Measurements from ENCODE around the gene TAF11.
"Not testable (repeated sequence)": the region's sequence is repeated elsewhere in the genome, so short reads cannot be mapped to it uniquely, and the experiment has no call there.

Gene TAF11

GRCh38 chr6:34866509-34866908, 21.3 kb downstream of the TAF11 start:
- Mint-ChIP-seq H3K27ac (no peak overlapping the region), H3K36me3 (ENCODE audit: low read depth) (peaks cover 11% of the 10 kb centered on the region), H3K27me3 (ENCODE audit: low read depth) (no peaks in the 10 kb centered on the region), H3K4me1 (ENCODE audit: low read depth) (no peaks in the 10 kb centered on the region), H3K9me3 (no peaks in the 10 kb centered on the region), H3K4me3 (no peak overlapping the region)

DNA sequence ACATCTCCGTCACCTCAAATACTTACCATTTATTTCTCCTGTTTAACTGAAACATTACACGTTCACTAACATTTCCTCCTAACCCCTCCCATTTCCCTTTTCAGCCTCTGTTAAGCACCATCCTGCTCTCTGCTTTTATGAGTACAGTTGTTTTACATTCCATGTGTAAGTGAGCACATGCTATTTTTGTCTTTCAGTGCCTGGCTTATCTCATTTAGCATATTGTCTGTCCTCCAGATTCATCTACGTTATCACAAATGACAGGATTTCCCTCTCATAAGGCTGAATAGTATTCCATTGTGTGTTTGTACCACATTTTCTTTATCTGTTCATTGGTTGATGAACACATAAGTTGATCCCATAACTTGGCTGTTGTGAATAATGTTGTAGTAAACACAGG, 22.7 kb downstream of the TAF11 start:
- H3K27ac Mint-ChIP-seq: no peak overlapping the region
- no peak overlapping the region for H3K4me3 Mint-ChIP-seq
- H3K27me3 Mint-ChIP-seq (ENCODE audit: low read depth): no peaks in the 10 kb centered on the region
- no peaks in the 10 kb centered on the region for H3K9me3 Mint-ChIP-seq
- peaks cover 3% of the 10 kb centered on the region for H3K36me3 Mint-ChIP-seq (ENCODE audit: low read depth)
- H3K4me1 Mint-ChIP-seq (ENCODE audit: low read depth): no peaks in the 10 kb centered on the region

- no peaks in the 10 kb centered on the region for H3K9me3 Mint-ChIP-seq
- peaks cover 4% of the 10 kb centered on the region for H3K36me3 Mint-ChIP-seq (ENCODE audit: low read depth)
- H3K4me3 Mint-ChIP-seq: no peak overlapping the region
- H3K4me1 Mint-ChIP-seq (ENCODE audit: low read depth): no peaks in the 10 kb centered on the region
- H3K27me3 Mint-ChIP-seq (ENCODE audit: low read depth): no peaks in the 10 kb centered on the region
- no peak overlapping the region for H3K27ac Mint-ChIP-seq
Observed at GRCh38 chr6:34864007-34864406, 23.8 kb downstream of the TAF11 start.

DNA sequence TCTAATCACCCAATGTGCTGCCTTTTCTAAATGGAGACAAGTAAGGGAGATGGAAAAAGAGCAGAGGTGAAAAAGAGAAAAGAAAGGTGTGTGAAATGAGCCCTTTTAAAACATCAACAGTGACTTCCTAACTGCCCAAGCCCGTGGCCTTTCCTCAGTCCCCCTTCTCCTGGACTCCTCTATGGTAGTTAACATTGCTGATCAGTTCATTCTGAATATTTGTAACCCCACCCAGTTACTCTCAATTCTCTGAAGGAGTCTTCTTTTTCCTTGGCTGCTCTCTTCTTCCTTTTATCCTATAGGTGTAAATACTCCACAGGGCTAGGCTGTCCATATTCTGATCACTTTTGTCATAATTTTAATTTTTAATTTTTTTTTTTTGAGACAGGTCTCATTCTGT, 27.1 kb downstream of the TAF11 start:
- no peak overlapping the region for H3K4me3 Mint-ChIP-seq
- peaks cover 25% of the 10 kb centered on the region for H3K36me3 Mint-ChIP-seq (ENCODE audit: low read depth)

GRCh38 chr6:34859951-34860350, 27.9 kb downstream of the TAF11 start:
- Mint-ChIP-seq H3K27ac (no peak overlapping the region), H3K36me3 (ENCODE audit: low read depth) (peaks cover 24% of the 10 kb centered on the region), H3K9me3 (no peaks in the 10 kb centered on the region), H3K4me3 (no peak overlapping the region), H3K27me3 (ENCODE audit: low read depth) (no peaks in the 10 kb centered on the region), H3K4me1 (ENCODE audit: low read depth) (no peaks in the 10 kb centered on the region)

More for the DNA sequence above, 27.1 kb downstream of the TAF11 start:
- H3K9me3 Mint-ChIP-seq: no peaks in the 10 kb centered on the region
- no peaks in the 10 kb centered on the region for H3K4me1 Mint-ChIP-seq (ENCODE audit: low read depth)
- H3K27ac Mint-ChIP-seq: no peak overlapping the region
- H3K27me3 Mint-ChIP-seq (ENCODE audit: low read depth): no peaks in the 10 kb centered on the region

DNA sequence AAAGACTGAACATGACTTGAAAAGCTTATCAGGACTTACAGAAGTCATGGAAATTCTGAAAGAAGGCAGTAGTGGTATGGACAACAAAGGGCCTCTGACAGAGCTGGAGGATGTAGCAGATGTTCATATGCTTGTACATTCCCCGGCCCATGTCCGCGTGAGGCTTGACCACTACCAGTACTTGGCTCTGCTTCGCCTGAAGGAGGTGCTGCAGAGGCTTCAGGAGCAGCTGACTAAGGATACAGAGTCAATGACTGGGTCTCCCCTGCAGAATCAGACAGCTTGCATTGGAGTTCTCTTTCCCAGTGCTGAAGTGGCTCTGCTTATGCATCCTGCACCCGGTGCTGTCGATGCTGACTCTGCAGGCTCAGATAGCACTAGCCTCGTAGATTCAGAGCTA, 29.2 kb downstream of the TAF11 start:
- Mint-ChIP-seq H3K27ac (no peak overlapping the region), H3K9me3 (no peaks in the 10 kb centered on the region), H3K4me3 (no peak overlapping the region), H3K4me1 (ENCODE audit: low read depth) (no peaks in the 10 kb centered on the region), H3K36me3 (ENCODE audit: low read depth) (peaks cover 23% of the 10 kb centered on the region), H3K27me3 (ENCODE audit: low read depth) (no peaks in the 10 kb centered on the region)

DNA sequence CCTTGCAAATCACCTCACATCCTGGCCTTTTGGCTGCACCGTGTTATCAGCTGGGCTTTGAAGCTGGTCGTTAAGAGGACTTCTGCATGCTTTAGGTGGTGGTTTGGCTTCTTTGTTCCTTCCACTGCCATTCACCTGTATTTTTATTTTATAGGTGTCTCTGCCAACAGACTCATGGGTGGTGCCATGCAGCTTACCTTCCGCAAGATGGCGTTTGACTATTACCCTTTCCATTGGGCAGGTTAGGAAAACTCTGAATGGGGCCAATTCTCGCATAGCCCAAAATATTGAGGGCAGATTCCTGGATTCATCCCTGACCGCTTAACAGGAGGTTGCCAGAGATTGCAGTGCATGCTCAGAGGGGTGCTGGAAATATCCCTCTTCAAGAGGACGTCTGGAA, 32.4 kb downstream of the TAF11 start:
- no peaks in the 10 kb centered on the region for H3K4me1 Mint-ChIP-seq (ENCODE audit: low read depth)
- H3K27me3 Mint-ChIP-seq (ENCODE audit: low read depth): no peaks in the 10 kb centered on the region
- H3K4me3 Mint-ChIP-seq: no peak overlapping the region
- H3K36me3 Mint-ChIP-seq (ENCODE audit: low read depth): peaks cover 23% of the 10 kb centered on the region
- no peaks in the 10 kb centered on the region for H3K9me3 Mint-ChIP-seq
- H3K27ac Mint-ChIP-seq: no peak overlapping the region

- H3K36me3 Mint-ChIP-seq (ENCODE audit: low read depth): peaks cover 19% of the 10 kb centered on the region
- no peak overlapping the region for H3K27ac Mint-ChIP-seq
- H3K27me3 Mint-ChIP-seq (ENCODE audit: low read depth): no peaks in the 10 kb centered on the region
- H3K4me3 Mint-ChIP-seq: no peak overlapping the region
- H3K9me3 Mint-ChIP-seq: no peaks in the 10 kb centered on the region
- H3K4me1 Mint-ChIP-seq (ENCODE audit: low read depth): no peaks in the 10 kb centered on the region
Observed at GRCh38 chr6:34852406-34853085, 35.3 kb downstream of the TAF11 start.

DNA sequence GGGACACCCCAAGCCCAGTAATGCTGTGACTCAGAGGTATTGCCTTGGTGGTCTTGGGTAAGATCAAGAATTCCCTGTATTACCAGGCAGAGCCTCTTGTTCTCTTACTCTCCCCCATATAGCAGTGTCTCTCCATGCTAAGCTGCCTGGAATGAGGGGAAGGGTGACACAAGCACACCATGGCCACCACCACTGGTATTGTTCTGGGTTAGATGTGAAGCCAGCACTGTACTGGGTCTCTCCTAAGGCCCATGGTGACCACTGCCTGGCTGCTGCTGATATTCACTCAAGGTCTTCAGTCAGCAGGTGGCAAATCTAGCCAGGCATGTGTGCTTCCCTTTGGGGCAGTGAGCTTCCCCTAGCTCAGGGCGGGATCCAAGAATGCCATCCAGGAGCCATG, 36.5 kb downstream of the TAF11 start:
- Mint-ChIP-seq H3K27me3 (ENCODE audit: low read depth) (no peaks in the 10 kb centered on the region), H3K9me3 (no peaks in the 10 kb centered on the region), H3K4me1 (ENCODE audit: low read depth) (no peaks in the 10 kb centered on the region), H3K36me3 (ENCODE audit: low read depth) (peaks cover 9% of the 10 kb centered on the region), H3K4me3 (no peak overlapping the region), H3K27ac (no peak overlapping the region)

DNA sequence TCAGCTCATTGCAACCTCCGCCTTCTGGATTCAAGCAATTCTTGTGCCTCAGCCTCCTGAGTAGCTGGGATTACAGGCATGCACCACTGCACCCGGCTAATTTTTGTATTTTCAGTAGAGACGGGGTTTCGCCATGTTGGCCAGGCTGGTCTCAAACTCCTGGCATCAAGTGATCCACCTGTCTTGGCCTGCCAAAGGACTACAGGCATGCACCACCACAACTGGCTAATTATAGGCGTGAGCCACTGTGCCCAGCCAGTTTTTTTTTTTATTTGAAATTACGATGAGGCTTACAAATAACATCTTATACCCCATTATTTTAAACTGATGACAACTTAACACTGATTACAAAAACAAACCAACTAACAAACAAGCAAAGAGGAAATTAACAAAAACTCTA, 38.8 kb downstream of the TAF11 start:
- H3K27me3 Mint-ChIP-seq (ENCODE audit: low read depth); H3K4me1 Mint-ChIP-seq (ENCODE audit: low read depth); H3K4me3 Mint-ChIP-seq; H3K36me3 Mint-ChIP-seq (ENCODE audit: low read depth); H3K9me3 Mint-ChIP-seq; H3K27ac Mint-ChIP-seq: not testable (repeated sequence)

DNA sequence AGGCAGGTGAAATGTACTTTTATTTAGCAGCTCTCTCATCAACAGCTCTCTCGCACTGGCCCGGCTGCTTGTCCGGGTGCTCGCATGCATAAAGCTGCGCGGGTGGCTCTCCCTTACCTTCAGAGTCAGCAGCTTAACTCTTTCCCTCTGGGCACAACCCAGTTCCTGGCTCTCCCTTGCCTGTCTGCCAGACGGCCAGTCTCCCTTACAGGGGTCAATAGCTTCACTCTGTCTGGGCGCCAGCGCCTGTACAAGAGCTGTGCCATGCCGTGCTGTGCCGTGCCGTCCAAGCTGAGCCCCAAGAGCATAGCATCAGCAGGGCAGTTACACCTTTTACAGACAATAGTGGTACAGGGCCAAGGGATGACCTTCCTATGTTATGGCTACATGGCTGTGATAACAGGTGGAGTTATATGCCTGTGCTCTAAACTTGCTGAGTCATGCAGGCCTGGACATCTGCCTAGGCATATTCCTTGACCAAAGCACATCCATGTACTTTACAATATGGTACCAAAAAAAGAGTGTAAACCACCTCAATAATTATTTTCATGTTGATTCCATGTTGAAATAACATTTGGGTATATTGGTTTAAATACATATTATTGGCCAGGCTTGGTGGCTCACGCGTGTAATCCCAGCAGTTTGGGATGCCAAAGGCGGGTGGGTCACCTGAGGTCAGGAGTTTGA, 48.0 kb downstream of the TAF11 start:
- Mint-ChIP-seq H3K9me3 (no peaks in the 10 kb centered on the region), H3K4me1 (ENCODE audit: low read depth) (peaks cover 4% of the 10 kb centered on the region), H3K4me3 (no peak overlapping the region), H3K27ac (no peak overlapping the region), H3K36me3 (ENCODE audit: low read depth) (peaks cover 16% of the 10 kb centered on the region), H3K27me3 (ENCODE audit: low read depth) (no peaks in the 10 kb centered on the region)

DNA sequence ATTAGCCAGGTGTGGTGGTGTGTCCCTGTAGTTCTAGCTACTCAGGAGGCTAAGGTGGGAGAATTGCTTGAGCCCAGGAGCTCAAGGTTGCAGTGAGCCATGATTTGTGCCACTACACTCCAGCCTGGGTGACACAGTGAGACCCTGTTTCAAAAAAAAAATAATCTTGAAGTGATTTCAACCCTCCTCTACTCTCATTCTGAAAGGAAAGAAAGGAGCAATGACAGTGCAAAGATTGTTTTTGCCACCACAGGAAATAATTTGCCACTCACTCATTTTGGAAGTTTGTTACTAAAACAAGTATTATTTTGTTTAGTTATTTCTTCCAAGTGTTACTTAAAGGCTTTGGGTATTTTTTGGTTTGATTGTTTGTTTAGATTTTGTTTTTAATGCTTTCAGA, 50.3 kb downstream of the TAF11 start:
- H3K36me3 Mint-ChIP-seq (ENCODE audit: low read depth): peaks cover 21% of the 10 kb centered on the region
- no peak overlapping the region for H3K27ac Mint-ChIP-seq
- no peak overlapping the region for H3K4me3 Mint-ChIP-seq
- H3K4me1 Mint-ChIP-seq (ENCODE audit: low read depth): peaks cover 4% of the 10 kb centered on the region
- no peaks in the 10 kb centered on the region for H3K9me3 Mint-ChIP-seq
- H3K27me3 Mint-ChIP-seq (ENCODE audit: low read depth): no peaks in the 10 kb centered on the region

- no peaks in the 10 kb centered on the region for H3K9me3 Mint-ChIP-seq
- H3K27ac Mint-ChIP-seq: no peak overlapping the region
- H3K27me3 Mint-ChIP-seq (ENCODE audit: low read depth): no peaks in the 10 kb centered on the region
- peaks cover 21% of the 10 kb centered on the region for H3K36me3 Mint-ChIP-seq (ENCODE audit: low read depth)
- H3K4me3 Mint-ChIP-seq: no peak overlapping the region
- peaks cover 4% of the 10 kb centered on the region for H3K4me1 Mint-ChIP-seq (ENCODE audit: low read depth)
Observed at GRCh38 chr6:34836451-34836850, 51.4 kb downstream of the TAF11 start.

DNA sequence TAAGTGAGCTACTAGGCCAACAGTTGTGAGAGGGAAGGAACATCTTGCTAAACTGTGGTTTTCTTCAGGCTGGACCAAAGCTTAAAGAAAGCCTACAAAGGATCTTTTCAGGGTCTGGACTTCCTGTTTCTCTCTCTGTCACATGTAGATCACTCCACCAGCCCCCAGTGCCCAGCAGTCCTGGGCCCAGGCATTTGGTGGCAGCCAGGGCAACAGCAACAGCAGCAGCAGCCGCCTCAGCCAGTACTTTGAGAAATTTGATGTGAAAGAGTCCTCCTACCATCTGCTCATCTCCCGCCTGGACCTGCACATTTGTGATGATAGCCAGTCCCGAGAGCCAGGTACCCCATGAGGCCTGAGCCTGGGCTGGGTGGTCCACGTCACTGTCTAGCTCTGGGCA, 51.8 kb downstream of the TAF11 start:
- H3K36me3 Mint-ChIP-seq (ENCODE audit: low read depth): peaks cover 21% of the 10 kb centered on the region
- H3K9me3 Mint-ChIP-seq: no peaks in the 10 kb centered on the region
- peaks cover 4% of the 10 kb centered on the region for H3K4me1 Mint-ChIP-seq (ENCODE audit: low read depth)
- H3K4me3 Mint-ChIP-seq: no peak overlapping the region
- peak overlapping the region; percentile 12 for H3K27ac Mint-ChIP-seq
- no peaks in the 10 kb centered on the region for H3K27me3 Mint-ChIP-seq (ENCODE audit: low read depth)

DNA sequence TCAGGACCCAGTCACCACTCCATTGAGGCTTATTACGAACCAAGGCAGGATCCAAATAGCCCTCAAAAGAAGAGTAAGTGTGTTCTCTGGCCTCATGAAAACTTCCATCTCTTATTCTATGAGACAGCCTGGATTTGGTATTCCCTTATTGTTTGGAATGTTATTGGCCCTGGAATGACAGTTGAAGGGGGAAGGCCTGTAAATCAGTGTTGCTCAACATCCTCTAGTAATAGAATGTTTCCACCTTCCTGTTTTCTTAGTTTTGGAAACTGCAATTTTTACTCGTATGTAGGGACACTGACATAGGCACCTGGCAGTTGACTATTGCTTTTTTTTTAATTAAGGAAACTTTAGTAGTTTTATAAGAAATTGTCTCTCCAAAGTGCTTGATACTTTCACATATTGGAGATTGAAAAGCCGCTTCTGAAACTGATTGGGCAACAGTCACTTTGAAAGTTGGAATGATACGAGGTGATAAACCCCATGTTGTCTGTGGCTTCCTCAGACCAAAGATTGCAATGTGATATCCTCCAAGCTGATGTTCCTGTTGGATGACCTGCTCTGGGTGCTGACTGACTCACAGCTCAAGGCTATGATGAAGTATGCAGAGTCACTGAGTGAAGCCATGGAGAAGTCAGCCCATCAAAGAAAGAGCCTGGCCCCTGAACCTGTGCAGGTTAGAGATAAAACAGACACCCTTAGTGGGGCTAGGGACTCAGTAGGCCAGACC, 52.9 kb downstream of the TAF11 start:
- Mint-ChIP-seq H3K27me3 (ENCODE audit: low read depth) (no peaks in the 10 kb centered on the region), H3K27ac (no peak overlapping the region), H3K36me3 (ENCODE audit: low read depth) (peaks cover 21% of the 10 kb centered on the region), H3K4me3 (no peak overlapping the region), H3K9me3 (no peaks in the 10 kb centered on the region), H3K4me1 (ENCODE audit: low read depth) (peaks cover 4% of the 10 kb centered on the region)
